ENCODE results near the gene BCDIN3D. TPM values are rescaled to one million over a fixed set of nuclear protein-coding genes. Genes with fewer than 3 reads are reported as not detected.

Gene BCDIN3D
- total and polyA plus RNA-seq, 10 donors, result 3.3 to 7.4 (median 5.2) TPM

GRCh38 chr12:49870501-49871262, 27.8 kb upstream of the BCDIN3D start:
- Histone ChIP-seq H3K27ac (no peak overlapping the region), H3K27me3 (replicated peaks in 1 of 7) (peaks cover 0 to 25% (median 0%) of the 10 kb centered on the region in 7 donors), H3K36me3 (no peaks in the 10 kb centered on the region), H3K4me3 (no peak overlapping the region), H3K4me1 (peaks cover 0 to 36% (median 11%) of the 10 kb centered on the region in 6 donors), H3K9me3 (no peaks in the 10 kb centered on the region)
- intact Hi-C loops (cut with DNase I; ENCODE audit: low total_unique reads), result no loop called here
- WGBS, 5 donors, result 92 to 98% (median 94%) methylated on average over 6 to 11 of the region's 11 CpGs
- DNase-seq, result peak; percentile 43
- TF ChIP-seq POLR2AphosphoS5 (IDR thresholded peaks at IDR 0.05) (no peak), CTCF (IDR thresholded peaks at IDR 0.05 in 8 of 11, conservative IDR thresholded peaks at IDR 0.05 in 3 of 11) (no peak), POLR2A (IDR thresholded peaks at IDR 0.05) (no peak)

GRCh38 chr12:49869816-49870500, 27.1 kb upstream of the BCDIN3D start:
- no peaks in the 10 kb centered on the region for H3K36me3 ChIP-seq
- TF ChIP-seq CTCF (IDR thresholded peaks at IDR 0.05 in 8 of 11, conservative IDR thresholded peaks at IDR 0.05 in 3 of 11) (no peak), POLR2AphosphoS5 (IDR thresholded peaks at IDR 0.05) (no peak), POLR2A (IDR thresholded peaks at IDR 0.05) (no peak)
- H3K4me3 ChIP-seq, result no peak overlapping the region
- H3K4me1 ChIP-seq, result peaks cover 0 to 36% (median 11%) of the 10 kb centered on the region in 6 donors
- H3K27ac ChIP-seq, result peak overlapping the region in 1 of 8 donors; percentile 45
- intact Hi-C loops (cut with DNase I; ENCODE audit: low total_unique reads), result loop anchor here (10.0 kb wide), 1 partner anchor 195 kb away; no protein-coding TSS in a partner anchor
- DNase-seq, result peak; percentile 59
- WGBS, 5 donors, result 86 to 93% (median 90%) methylated on average over 6 to 14 of the region's 14 CpGs
- H3K27me3 ChIP-seq (replicated peaks in 1 of 7), result peaks cover 0 to 32% (median 0%) of the 10 kb centered on the region in 7 donors
- H3K9me3 ChIP-seq, result no peaks in the 10 kb centered on the region

GRCh38 chr12:49868952-49869815, 26.3 kb upstream of the BCDIN3D start:
- Histone ChIP-seq H3K4me3 (no peak overlapping the region), H3K27me3 (replicated peaks in 1 of 7) (peaks cover 0 to 32% (median 0%) of the 10 kb centered on the region in 7 donors), H3K9me3 (no peaks in the 10 kb centered on the region), H3K27ac (peak overlapping the region in 5 of 8 donors; percentile 36 to 65 (median 54)), H3K4me1 (peaks cover 0 to 36% (median 11%) of the 10 kb centered on the region in 6 donors), H3K36me3 (no peaks in the 10 kb centered on the region)
- WGBS, 5 donors, result 29 to 49% (median 37%) methylated on average over 11 to 16 of the region's 16 CpGs
- peak; percentile 78 for DNase-seq
- intact Hi-C loops (cut with DNase I; ENCODE audit: low total_unique reads), result loop anchor here (10.0 kb wide), 1 partner anchor 196 kb away; no protein-coding TSS in a partner anchor
- TF ChIP-seq CTCF (IDR thresholded peaks at IDR 0.05 in 8 of 11, conservative IDR thresholded peaks at IDR 0.05 in 3 of 11) (no peak), POLR2A (IDR thresholded peaks at IDR 0.05) (no peak), POLR2AphosphoS5 (IDR thresholded peaks at IDR 0.05) (peak; percentile 73)

Data from spleen (tissue), 11 donors.